GM19238 (cell line): ENCODE measurements around the gene PLXDC2.
"Not testable (repeated sequence)": the region's sequence is repeated elsewhere in the genome, so short reads cannot be mapped to it uniquely, and the experiment has no call there.

Experiments
- DNase-seq: peaks from one replicate; pipeline ENCODE4 v3.0.0; 2011; ENCODE audit warnings: low spot score; ENCODE audit not compliant: insufficient read length

Gene PLXDC2

DNA sequence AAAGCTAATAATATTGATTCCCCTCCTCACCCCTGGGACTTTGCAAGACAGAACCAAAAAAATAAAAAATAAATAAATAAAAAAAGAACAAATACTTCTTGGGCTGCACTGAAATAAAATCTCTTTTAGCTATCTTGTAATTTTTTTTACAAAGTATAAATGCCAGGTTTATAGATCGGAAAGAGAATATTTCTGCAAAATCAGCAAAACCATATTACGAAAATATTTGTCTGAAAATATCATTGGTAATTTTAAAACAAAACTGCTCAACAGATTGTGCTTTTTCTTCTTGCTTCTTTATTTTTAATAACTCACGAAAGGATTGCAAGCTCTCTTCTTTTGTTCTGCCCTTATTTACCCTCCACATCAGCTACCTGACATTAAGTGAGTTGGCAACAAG, 213.3 kb downstream of the PLXDC2 start:
- DNase-seq: no peak

DNA sequence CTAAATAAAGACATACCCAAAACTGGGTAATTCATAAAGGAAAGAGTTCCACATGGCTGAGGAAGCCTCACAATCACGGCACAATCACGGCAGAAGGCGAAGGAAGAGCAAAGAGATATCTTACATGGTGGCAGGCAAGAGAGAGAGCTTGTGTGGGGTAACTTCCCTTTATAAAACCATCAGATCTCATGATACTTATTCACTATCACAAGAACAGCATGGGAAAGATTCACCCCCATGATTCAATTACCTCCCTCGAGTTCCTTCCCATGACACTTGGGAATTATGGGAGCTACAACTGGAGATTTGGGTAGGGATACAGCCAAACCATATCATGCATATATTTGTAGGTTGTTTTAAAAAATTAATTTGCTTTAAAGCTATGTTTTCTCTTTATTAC, 217.2 kb downstream of the PLXDC2 start:
- no peak for DNase-seq

DNA sequence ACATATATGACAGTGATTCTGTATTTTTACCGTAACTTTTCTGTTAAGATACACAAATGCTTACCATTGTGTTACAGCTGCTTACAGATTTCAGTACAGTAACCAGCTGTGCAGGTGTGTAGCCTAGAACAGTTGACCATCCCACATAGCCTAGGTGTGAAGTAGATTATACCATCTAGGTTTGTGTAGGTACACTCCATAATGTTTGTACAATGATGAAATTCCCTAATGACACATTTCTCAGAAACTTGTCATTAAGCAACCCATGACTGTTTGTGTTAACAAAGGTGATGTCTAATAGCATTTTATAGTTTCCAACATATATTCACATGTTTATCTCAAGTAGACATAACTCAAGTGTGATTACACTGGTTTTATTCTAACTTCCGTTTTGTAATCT, 218.5 kb downstream of the PLXDC2 start:
- DNase-seq: no peak

DNA sequence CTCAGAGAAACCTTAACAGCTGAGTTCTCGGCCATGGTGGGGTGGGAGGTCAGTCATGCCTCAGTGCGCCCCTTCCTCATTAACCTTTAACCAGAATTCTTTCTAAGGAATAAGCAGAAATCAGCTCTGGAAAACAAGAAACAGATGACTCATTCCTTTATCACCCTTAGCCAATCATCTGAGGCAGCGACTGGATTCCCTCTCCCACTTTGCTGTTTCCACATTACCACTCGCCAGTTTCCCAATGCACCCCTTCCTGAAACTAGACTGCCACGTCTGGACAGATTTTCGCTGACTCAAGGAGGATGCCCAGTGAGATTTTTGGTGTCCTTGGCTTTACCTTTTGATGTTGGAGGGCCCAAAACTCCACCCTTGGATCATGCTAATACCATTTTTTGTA, 223.8 kb downstream of the PLXDC2 start:
- no peak for DNase-seq

DNA sequence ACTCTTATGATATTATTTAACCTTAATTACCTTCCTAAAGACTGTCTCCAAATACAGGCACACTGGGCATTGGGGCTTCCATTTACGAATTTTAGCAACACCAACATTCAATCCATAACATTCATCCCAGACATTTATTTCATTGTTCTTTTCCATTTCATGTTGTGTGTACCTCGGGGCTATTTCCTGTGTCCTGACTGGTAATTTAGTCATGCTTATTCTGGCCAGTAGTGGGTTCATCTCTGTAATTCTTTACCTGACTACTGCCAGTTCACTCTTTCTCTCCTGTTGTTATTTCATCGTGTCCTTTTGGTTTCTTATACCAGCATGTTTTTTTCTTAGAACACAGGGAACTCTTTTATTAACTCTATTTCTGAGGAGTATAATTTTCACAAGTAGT, 225.7 kb downstream of the PLXDC2 start:
- DNase-seq: no peak

DNA sequence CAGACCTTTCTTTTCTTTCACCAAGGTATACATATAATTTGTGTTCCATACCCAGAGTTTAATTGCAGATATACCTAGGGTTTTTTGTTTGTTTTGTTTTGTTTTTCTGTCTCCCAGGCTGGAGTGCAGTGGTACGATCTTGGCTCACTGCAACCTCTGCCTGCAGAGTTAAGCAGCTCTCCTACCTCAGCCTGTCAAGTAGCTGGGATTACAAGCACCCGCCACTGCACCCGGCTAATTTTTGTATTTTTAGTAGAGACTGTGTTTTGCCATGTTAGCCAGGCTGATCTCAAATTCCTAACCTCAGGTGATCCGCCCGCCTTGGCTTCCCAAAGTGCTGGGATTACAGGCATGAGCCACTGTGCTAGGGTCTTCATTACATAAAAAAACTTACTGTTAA, 228.9 kb downstream of the PLXDC2 start:
- not testable (repeated sequence) for DNase-seq

DNA sequence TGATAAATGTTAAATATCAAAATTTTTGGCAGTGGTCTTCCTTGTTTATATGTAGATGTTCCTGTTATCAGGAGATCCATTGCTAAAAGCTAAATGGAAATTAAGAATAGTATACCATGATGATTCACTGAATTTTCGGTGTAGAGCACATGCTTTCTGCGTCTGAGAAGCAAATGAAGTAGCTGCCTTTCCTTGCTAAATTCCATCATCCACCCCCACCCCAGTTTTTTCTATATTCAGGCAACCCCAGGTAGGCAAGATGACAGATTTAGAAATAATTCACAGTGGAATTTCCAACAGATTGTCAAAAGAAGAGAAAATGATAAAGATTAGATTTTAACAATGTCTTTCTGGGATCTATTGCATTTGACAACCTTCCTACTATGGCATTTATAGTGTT, 231.9 kb downstream of the PLXDC2 start:
- no peak for DNase-seq

DNA sequence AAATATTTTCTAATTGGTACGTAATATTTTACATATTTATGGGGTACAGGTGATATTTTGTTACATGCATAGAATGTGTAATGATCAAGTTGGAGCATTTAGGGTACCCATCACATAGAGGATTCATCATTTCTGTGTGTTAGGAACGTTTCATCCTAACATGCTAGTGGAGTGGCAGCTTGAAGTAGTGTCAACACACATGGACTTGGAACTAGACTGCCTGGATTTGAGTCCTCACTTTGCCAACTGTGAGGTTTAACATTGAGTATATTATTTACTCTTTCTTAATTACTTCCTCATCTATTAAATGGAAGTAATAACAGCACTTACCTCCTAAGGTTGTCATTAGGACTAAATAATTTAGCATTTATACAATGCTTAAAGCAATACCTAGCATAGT, 241.9 kb downstream of the PLXDC2 start:
- no peak for DNase-seq

DNA sequence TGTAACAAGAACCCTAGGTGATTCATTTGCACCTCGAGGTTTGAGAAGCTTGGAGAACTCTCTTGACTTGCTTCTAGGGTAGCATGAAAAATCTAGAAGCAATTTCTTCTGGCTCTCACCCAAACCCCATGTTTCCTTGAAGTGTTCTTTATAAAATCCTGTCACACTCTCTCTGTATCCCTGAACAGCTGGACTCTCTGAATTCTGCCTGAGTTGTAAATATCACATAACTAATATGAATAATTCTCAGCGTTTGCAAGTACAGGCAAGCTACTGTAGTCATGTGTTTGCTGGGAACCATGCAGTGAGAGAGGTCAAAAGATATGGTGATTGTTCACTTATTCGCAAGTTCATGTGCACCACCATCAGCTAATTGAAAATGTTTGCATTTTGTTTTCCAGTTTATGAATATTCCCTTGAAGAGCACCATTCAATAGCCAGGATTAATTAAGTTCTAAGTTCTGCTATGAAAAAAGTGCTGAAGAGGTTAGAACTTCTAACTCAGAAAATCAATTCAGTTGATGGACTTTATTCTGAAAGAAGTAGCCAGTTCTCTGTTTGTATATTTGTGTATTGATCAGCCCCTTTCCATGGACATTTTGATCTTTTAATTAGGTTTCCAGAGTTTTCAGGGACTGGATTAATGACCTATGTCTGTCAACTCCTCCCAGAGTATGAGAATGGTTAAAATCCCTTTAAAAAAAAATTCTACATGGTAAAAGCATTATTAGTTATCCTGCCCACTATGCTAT, 243.0 kb downstream of the PLXDC2 start:
- no peak for DNase-seq

DNA sequence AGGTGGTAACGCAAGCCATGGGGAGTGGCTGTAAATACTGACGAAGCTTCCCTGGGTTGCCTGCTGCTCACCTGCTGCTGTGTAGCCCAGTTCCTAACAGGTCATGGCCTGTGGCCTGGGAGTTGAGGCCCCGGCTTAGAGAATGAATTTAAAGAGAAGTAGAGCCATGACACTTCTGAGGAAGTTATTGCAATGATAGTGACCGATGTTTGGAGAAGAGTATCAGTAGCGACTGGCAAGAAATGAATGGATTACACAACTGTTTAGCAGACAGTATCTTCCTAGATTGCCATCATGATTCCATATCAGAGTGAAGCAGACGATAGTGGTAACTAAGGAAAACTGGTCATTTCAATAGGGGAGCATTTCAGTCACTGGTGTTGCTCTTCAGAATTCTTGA, 249.6 kb downstream of the PLXDC2 start:
- DNase-seq: no peak

DNA sequence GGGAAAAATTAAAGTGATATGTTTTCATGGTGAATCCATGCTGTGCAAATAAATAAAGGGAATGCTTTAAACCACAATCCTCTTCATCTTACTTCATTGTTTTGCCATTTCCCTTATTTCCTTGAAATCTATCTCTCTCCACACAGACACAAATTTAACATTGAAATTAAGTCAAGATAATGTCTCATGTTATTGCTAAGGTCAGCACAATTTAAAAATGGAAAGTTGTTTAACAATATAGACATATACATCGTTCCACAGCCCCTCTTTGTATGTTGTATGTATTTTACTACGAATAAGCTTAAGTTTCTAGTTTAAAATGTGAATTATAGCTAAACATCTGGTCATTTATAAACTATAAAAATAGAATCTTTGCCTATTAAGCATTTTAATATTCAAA, 256.9 kb downstream of the PLXDC2 start:
- DNase-seq: no peak

DNA sequence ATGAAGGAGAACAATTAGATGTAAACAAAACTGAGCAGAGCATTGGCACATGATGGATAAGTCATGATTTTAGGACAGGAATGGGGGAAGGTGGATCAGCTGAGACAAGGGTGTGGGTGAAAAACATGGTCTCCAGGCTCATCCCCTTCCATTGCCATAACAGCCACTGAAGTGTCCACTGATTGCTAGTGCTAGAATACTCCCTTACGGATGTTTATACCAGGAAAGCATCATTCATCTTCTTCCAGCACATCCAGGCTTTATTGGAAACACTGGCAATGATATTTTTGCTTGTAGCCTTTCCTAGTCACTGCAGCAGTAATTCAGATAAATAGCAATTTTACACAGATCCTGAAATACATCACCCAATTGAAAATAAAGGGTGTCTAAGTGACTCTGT, 259.5 kb downstream of the PLXDC2 start:
- no peak for DNase-seq

DNA sequence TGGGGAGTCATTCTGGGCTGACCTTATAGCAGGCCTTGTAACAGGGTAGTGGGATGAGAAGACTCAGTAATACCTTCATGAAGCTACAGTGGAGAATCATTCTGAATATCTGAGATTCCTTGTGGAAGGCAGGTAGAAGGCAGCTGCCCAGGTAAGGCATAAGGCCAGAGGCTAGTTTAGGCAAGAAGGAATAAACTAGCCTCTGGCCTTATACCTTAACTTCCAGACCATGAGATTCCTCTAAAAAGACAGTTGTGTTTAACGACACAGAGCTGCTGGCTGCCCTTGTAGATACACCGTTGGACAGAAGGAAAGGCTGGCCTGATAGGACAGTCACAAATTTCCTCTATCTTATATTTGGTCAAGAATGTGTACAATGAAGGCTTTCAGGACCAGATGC, 268.2 kb downstream of the PLXDC2 start:
- no peak for DNase-seq

DNA sequence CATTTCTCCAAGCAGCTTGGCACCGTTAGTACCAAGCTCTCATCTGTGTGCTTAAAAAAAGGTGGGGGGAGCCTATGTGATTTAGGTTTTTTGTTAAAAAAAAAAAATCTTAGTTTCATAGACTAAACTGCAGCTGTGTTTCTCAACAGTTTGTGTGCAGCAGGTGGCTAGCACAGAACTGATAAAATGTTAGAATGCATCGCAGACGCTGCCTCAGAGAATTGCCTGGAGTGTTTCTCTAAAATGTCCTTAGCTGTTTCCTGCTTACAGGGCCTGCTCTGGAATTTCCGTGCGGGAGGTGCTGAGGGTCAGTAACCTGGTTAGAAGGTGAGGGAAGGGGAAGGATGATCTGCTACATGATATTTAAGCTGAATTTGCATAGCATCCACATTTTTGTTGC, 268.9 kb downstream of the PLXDC2 start:
- no peak for DNase-seq

DNA sequence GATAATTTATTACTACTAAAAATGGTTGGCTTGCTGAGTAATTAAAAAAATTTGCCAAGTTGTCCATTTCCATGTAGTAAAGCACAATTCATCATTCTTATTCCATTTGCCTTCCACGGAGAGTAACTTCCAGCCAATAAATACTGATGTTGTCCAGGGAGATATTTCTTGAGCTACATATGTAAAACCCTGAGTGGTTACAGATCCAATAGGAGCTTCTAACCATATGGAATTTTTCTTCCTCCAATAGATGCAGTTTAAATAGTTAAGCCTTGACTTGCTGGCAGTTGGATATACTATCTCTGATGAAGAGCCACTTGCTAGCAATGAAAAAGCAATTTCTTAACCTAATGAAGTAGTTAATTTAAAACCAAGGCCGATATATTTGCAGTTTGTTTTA, 271.1 kb downstream of the PLXDC2 start:
- no peak for DNase-seq

DNA sequence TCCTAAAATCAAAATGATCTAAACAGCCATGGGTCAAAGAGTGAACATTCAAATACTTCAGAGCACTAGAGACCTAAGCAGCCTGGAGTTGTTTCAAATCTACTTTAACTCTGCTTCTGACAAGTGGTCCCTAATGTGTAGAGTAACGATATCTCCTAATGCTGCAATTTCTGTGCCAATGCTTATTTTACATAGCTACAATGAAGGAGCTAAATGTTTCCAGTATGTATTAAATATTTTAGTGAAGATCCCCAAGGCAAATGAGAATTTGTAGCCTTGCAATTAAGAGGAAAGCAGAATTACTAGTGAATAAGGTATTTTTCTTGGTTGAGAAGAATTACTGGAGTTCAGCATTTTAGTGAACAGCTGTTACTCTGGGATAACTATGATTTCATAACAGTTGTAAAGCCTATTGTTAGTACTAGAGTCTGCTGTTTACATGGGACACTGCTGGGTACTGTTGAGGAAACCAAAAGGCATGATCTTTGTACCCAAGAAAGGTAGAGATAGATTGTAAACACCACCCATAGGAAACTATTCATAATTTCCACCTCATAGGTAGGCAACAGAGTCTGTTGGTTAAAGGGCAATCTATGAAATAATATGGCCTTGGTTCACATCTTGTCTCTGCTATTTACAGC, 271.9 kb downstream of the PLXDC2 start:
- no peak for DNase-seq

DNA sequence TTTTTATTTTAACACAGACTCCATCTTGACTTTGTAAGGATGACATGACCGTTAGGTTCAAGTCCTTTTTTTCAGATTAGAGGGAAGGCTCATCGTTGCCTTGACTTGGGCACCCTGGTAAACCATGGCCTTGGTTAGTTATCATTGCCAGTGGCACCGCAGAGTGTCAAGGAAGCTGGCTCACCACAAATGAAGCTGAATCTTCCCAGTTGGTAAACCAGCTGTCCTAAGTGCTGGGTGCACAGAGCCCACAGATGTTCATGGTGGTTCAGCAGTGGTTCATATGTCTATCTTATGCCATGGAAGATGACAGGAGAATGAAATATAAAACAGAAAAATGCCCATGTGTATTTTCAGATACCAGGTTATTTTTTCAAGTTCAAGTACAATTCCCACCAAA, 273.6 kb downstream of the PLXDC2 start:
- DNase-seq: no peak

DNA sequence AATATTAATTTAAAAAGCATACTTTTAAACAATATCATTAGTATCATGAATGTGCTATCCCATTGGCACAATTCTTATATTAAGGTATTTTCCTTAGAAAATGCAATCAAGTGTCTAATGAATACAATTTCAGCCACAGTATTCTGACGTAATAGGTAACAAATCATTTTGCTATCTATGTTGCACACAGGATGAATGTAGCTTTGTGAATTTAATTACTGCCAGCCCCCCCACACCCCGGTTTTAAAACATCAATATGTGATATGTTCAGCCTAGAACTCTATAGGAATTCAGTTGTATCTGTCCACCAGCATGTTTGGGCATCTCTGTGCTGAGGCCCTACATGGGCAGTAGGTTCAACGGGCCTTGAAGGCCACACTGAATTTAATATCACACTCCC, 274.6 kb downstream of the PLXDC2 start:
- DNase-seq: no peak

DNA sequence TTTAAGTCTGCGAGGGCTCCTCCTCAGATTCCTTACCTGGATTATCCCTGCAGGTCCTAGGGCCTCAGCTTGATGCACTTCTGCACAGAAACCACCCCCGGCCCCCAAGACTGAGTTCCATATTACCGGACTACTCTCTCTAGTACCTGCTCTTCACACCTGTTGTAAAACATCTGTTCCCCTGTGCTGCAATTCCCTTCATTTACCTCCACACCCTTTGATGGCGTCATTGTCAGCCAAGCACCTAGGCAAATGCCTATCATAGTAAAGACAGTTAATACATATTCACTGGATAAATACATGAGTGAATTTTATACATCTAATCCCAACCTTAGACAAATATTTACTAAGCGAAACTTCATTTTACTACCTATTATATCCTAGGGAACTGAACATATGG, 275.5 kb downstream of the PLXDC2 start:
- DNase-seq: no peak

DNA sequence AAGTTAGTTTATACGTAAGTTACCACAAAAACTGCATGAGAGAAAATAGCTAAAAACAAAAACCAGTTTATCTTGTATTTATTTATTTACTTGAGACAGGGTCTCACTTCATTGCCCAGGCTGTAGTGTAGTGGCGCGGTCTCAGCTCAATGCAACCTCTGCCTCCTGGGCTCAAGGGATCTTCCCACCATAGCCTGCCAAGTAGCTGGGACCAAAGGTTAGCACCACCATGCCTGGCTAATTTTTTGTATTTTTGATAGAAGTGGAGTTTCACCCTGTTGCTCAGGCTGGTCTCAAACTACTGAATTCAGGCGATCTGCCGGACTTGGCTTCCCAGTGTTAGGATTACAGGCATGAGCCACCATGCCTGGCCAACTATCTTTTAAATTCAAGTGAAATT, 277.4 kb downstream of the PLXDC2 start:
- DNase-seq: no peak

DNA sequence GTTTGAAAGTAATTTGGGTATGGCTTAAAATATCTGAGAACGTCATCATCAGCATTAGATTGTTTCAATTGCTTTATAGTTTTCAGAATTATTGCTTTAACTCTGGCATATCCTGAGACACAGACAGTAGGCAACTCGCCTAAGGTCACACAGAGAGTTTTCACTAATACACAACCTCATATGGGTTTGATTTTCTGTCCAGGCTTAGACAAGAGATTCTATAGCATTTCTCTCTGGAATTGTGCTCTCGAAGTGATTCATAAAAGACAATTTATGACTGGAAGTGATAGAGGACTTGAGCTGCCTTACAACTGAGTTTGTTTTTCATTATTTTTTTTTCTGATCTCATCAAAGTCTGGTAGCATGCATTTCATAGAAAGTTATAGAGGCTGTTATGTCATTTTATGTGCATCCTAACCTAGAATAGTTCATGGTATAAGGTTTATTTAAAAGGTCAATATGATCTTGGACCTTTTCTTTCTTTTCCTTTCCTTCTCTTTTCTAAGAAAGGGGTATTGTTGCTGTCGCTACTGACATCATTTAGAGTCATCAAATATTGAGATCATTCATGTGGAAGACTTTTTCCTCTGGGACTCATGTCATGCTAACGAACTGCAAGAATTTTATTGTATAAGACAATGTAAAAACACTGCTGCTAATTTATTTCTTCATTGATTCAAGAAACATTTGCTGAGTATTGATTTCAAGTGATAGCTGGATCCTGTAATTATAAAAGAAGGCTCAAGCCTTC, 278.2 kb downstream of the PLXDC2 start:
- DNase-seq: no peak

DNA sequence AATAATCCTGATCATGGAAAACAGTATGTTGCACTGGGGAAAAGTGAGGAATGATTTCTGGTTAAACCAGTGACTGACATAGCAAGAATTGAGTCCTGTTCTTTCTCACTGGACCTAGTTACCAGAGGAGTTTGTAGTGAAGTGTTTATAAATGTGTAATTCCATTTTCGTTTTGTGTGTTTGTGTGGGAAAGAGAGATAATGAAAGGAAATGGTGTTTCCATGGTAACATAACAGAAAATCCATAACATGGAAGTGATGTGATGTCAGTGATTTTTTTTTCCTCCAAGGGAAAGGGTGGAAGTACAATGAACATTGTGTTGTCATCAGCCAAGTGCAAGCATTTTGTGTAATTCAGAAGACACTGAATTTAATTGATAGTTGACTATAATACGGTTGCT, 283.9 kb downstream of the PLXDC2 start:
- no peak for DNase-seq

DNA sequence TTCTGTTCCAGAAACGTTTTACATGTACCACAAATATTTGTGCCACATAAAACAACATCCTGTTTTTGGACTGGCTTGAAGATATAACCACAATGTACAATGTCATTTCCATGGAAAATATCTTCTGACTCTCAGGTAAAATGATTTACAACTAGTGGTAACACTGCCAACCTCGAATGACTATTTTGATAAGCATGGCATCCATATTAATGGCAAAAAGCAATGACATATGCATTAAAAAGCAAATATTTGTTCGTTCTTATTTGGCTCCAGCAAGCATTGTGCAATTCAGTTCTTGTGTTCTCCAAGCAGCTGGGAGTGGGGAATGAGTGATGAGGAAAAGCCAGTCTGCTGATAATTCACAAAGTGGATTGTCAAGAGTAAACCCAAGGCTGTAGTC, 289.0 kb downstream of the PLXDC2 start:
- DNase-seq: no peak
